Activated CD8-positive, alpha-beta memory T cell treated with anti-CD3 and anti-CD28 coated beads for 24 hours (primary cell): ENCODE measurements around the gene SCML1.
A peak's percentile ranks its signal among the peaks of the same experiment; 100 is the strongest.
"Not testable (repeated sequence)": the region's sequence is repeated elsewhere in the genome, so short reads cannot be mapped to it uniquely, and the experiment has no call there.

Experiments used
- DNase-seq: peaks from one replicate; pipeline ENCODE4 v3.0.0-alpha.2; 2020

The SCML1 gene

DNA sequence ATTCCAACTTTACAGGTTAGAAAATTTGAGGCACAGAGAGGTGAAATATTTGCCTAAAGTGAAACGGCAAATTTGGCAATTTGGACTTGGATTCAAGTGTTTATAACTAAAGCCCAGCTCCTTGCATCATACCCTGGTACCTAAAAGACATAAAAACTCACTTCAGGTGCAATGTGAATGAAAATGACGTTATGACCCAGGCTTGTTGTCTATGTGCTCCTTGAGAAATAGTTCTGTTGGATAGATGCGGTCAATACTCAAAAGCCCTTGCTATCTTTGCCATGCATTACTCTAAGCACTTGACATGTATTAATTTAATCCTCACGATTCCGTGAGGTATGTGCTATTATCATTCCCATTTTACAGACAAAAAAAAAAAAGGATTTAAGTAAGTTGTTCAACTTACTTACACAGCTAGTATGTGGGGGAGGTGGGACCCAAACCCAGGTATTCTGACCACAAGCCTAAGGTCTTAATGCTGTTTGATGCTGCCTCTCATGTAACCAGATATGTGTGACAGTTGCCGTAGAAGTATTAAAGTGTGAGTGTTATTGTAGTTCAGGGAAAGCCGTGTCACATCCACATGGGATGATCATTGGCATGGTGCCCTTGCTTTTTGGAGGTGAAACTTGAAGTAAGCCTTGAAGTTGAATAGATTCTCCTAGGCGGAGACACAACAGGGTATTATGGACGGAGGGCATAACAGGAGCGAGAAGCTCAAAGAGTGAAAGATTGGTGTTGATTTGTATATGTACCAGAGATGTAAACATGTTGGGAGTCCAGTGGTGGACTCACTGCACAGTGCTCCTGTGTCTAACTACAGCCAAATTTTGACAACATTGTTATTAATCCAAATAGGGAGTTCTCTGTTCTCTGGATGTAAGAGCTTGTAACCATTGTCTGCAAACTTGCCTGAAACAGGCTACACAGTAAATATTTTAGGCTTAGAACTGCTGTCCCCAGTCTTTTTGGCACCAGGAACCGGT is 3.1 kb downstream of the SCML1 start:
- no peak for DNase-seq

DNA sequence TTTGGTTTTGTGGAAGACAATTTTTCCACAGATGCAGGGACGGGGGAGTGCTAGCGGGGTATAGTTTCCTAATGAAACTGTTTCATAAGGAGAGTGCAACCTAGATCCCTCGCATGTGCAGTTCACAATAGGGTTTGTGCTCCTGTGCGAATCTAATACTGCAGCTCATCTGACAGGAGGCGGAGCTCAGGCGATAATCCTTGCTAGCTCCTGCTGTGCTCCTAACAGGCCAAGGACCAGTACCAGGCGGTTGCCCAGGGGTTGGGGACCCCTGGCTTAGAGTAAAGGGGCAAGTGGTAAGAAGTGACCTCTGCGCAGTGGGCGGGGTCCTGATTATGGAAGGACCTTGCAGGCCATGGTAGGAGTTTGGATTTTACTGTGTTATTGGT is 3.8 kb downstream of the SCML1 start:
- DNase-seq, result no peak

DNA sequence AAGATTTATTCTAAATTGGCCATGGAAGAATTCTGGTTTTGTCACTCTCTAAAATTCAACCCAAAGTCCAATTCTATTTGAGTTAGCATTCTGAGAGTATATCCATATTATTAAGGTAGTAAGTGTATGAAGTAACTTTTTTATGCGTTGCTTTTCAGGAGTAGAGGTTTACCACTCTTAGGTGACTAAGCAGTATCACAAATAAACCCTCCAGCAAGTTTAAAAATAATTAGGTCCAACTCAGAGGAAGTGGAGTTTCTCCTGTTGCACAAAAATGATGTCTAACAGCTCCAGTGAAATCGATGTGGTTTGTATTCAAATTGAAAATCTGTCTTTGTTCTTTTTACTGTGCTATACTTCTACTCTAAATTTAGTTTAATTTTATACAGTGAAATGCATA is 6.6 kb downstream of the SCML1 start:
- DNase-seq, result no peak

DNA sequence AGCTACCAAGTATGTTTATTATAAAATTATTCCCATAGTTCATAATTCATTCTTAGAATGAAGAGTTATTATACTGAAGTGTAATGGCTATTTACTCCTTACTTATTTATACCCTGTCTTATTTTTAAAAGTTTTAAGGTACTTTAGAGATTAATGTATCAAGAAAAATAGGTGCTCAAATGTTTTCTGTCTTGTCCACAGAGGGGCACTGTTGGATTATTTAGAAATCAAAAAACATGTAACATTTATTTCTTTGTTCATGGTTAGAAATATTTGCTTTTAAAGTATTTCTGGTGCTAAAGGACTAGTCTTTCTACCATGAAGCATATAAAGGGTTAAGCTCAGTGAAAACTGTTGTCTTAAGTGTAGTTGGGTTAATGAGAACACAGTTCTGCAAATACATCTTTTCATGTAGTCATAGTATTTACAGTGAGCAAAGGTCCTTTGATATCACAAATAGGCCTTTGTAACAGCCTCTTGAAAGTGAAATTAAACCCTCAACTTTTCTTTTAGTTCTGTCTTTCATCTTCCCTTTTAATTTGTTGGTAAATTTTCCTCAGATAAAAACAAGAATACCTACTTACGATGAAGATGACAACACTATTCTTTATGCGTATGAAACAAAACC is 7.7 kb downstream of the SCML1 start:
- DNase-seq, result no peak

GRCh38 chrX:17747692-17748091 is 10.4 kb downstream of the SCML1 start:
- DNase-seq, result no peak

GRCh38 chrX:17748684-17749083 is 11.4 kb downstream of the SCML1 start:
- DNase-seq, result no peak

GRCh38 chrX:17750436-17750835 is 13.1 kb downstream of the SCML1 start:
- no peak for DNase-seq

DNA sequence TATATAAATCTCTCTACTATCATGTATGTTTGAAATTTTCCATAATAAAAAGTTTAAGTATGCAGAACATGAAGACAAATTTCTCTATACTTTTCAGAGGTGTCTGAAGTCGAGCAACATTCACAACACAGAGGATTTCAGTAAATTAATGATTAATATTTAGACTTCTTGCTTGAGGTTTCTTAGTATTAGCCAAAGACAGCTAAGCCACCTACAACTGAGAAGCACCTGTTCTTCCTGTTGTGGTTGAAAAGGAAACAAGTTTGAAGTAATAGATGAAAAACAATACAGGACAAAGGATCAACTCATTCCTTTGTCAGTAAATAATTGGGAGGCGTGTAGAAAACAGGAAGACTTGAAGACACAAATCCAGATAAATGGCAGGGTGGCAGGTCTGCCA is 21.1 kb downstream of the SCML1 start:
- DNase-seq, result no peak

GRCh38 chrX:17759990-17760389 is 22.7 kb downstream of the SCML1 start:
- no peak for DNase-seq

DNA sequence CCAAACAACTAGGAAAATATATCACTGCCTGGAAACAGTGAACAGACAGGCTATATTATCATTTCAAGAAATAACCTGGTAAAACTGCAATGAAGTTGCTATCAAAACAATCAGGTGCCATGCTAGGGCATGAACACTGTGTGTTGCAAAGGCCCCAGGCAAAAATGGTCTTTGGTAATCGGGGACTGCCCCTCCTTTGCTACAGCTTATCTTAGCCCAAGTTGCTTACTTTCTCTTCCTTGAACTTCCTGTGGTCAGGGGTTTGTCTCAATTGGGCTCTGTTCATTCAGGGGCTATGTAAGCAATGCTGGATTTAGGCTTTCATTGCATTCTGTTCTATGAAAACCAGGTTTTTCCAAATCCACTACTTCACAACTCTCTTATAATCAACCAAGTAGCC is 30.4 kb downstream of the SCML1 start:
- DNase-seq, result no peak

DNA sequence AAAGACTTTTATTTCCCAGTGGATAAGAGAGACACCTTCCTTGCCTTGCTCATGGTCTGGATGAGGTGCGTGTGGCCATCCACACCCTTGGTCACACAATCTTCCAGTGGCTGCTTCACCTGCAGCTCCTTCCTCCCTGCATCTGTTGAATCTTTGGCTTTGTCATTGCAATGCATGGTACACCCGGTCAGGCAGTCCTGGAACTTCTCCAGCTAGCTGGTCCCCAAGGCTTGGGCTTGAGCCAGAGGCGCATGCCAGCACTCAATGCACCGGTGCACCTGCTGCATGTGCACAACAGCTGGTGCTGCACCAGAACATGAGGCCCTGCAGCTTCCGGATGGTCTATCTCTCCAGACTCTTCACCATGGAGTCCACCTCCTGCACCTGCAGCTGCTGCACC is 31.7 kb downstream of the SCML1 start:
- no peak for DNase-seq

DNA sequence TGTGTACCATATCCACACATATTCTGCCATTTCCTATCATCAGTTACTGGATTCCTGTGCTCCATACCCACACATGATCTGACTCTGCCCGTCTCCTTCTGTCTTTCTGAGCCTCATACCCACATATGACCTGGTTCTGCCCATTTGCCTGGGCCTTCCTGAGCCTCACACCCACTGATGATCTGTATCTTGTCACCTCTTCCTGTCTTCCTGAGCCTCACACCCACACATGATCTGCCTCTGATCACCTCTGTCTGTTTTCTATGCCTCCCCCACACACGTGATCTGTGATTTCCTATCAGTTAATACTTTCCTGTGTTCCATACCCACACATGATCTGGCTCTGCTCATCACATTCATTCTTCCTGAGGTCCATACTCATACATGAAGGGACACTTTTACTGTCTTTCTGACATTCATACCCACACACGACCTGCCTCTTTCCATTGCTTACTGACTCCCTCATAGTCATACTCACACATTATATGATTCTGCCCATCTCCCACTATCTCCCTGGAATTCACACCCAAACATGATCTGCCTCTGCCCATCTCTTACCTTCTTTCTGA is 32.5 kb downstream of the SCML1 start:
- DNase-seq, result no peak

GRCh38 chrX:17773221-17773876 is 36.1 kb downstream of the SCML1 start:
- no peak for DNase-seq

DNA sequence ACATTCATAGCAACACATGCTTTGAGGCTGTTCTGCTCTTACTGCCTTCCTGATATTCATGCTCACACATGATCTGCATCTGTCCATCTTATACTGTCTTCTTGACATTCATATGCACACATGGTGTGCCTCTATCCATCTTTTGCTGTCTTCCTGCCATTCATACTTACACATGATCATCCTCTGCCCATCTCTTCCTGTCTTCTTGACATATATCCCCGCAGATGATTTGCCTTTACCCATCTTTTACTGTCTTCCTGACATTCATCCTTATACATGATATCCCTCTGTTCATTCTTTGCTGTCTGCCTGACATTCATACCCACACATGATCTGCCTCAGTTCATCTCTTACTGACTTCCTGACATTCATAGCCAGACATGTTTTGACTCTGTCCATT is 36.8 kb downstream of the SCML1 start:
- no peak for DNase-seq

DNA sequence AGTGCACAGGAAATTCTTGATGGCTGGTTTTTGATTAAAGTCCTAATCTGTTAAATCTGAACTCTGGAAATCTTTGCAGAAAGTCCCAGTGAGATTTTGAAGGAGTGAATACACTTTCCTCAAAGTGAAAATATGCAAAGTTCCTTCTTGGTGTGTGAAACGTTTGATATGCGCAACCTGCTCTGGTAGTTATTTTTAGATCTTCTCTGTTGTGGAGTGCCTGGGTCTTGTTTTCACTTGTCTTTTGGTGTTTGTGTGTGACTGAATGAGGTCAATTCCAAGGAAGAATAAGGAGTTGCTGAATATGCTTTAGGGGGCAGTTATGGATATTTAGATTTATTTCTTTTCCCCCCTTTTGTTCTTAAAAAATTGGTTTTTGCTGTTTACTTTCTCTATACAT is 41.7 kb downstream of the SCML1 start:
- no peak for DNase-seq

GRCh38 chrX:17779434-17779833 is 42.1 kb downstream of the SCML1 start:
- no peak for DNase-seq

DNA sequence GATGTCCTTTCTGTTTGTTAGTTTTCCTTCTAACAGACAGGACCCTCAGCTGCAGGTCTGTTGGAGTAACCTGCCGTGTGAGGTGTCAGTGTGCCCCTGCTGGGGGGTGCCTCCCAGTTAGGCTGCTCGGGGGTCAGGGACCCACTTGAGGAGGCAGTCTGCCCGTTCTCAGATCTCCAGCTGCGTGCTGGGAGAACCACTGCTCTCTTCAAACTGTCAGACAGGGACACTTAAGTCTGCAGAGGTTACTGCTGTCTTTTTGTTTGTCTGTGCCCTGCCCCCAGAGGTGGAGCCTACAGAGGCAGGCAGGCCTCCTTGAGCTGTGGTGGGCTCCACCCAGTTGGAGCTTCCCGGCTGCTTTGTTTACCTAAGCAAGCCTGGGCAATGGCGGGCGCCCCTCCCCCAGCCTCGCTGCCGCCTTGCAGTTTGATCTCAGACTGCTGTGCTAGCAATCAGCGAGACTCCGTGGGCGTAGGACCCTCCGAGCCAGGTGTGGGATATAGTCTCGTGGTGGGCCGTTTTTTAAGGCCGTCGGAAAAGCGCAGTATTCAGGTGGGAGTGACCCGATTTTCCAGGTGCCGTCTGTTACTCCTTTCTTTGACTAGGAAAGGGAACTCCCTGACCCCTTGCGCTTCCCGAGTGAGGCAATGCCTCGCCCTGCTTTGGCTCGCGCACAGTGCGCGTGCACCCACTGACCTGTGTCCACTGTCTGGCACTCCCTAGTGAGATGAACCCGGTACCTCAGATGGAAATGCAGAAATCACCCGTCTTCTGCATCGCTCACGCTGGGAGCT is 49.5 kb downstream of the SCML1 start:
- not testable (repeated sequence) for DNase-seq

- no peak for DNase-seq
Measured at GRCh38 chrX:17787557-17787956, 50.3 kb downstream of the SCML1 start.

DNA sequence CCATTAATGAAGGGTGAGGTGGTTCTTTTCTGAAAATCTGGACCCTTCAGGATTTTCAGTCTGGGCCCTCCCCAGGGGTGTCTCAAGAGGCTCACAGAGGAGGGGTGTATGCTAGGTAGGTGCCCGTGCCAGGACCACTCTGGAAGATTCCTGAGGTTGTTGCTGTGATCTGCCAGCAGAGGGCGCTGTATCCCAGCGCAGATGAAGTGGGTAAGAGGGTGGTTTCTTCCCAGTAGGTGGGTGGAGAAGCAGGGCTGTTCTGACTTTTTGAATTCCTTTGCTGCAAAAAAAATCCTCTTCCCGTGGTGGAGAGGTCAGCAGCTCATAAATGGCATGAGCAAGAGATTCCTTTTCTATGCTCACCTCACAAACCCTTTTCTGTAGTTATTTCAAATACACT is 51.1 kb downstream of the SCML1 start:
- DNase-seq, result peak; percentile 71

GRCh38 chrX:17788956-17789562 is 51.8 kb downstream of the SCML1 start:
- no peak for DNase-seq

GRCh38 chrX:17792826-17793225 is 55.5 kb downstream of the SCML1 start:
- DNase-seq, result no peak

DNA sequence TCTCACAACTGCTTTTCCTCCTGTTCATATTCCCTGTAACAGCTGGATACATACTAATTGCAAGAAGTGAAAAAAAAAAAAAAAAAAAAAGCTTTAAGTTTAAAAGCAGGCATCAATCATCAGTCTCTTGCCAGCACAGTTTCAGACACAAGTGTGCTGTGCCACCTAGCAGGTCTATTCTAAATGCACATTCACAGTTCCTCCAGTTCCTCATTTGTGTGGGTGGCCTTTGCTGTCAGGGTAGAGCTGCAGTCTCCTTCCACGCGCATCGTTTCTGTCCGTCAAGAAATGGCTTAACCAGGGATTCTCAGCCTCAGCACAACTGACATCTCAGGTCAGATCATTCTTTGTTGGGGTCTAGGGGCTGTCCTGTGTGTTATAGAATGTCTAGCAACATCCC is 61.6 kb downstream of the SCML1 start:
- no peak for DNase-seq
